Endothelial cell of hepatic sinusoid (primary cell): ENCODE results near the gene OTUD3.
"Not testable (repeated sequence)": the region's sequence is repeated elsewhere in the genome, so short reads cannot be mapped to it uniquely, and the experiment has no call there.

ENCODE experiments used
- in situ Hi-C: cut with HindIII; loops from 2 replicates; pipeline ENCODE4 v1.10.0; 2017; ENCODE audit warnings: low sequenced_read_pairs

OTUD3 gene, protein sequence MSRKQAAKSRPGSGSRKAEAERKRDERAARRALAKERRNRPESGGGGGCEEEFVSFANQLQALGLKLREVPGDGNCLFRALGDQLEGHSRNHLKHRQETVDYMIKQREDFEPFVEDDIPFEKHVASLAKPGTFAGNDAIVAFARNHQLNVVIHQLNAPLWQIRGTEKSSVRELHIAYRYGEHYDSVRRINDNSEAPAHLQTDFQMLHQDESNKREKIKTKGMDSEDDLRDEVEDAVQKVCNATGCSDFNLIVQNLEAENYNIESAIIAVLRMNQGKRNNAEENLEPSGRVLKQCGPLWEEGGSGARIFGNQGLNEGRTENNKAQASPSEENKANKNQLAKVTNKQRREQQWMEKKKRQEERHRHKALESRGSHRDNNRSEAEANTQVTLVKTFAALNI

DNA sequence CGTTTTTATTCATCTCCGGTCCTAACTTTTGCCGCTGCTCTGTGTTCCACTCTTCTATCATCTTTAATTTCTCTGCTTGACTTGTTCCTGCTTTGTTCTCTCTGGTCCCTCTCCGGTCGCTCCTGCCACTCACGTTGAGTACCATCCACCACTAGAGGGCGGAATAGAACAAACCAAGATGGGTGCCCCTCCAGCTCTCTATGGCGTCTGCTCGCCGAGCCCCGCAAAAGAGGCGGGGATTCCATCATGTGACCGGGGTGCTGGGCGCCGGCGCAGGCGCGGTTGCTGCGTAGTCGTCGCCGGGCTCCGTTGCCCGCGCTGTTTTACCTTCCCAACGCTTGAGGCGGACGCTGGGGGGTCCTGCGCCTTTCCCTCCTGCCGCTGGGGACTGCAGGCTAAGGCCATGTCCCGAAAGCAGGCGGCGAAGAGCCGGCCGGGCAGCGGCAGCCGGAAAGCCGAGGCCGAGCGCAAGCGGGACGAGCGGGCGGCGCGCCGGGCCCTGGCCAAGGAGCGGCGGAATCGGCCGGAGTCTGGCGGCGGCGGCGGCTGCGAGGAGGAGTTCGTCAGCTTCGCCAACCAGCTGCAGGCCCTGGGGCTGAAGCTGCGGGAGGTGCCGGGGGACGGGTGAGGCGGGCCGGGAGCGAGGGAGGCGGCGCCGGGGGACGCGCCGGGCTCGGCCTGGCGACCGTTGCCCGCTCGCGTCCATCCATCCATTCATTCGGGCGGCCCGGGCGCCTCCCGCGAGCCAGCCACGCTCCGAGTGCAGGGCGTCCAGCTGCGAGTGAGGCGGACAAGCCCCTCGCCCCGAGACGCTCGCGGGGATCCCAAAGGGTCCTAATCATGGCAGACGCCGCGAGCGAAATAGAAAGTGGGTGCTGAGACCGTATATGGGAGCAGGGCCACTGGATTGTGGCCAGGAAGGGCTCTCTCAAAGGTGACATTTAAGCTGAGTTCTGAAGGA, at the start of gene OTUD3:
Gene OTUD3 (plus strand): TSS at position 285 of the 961 bp plus-strand sequence. CDS start 119 bp downstream, at position 404.
- in situ Hi-C loops: no loop called here

GRCh38 chr1:19835578-19835977, 46.6 kb upstream of the OTUD3 start:
- in situ Hi-C loops: no loop called here

- in situ Hi-C loops: no loop called here
Observed at GRCh38 chr1:19837866-19838265, 44.3 kb upstream of the OTUD3 start.

DNA sequence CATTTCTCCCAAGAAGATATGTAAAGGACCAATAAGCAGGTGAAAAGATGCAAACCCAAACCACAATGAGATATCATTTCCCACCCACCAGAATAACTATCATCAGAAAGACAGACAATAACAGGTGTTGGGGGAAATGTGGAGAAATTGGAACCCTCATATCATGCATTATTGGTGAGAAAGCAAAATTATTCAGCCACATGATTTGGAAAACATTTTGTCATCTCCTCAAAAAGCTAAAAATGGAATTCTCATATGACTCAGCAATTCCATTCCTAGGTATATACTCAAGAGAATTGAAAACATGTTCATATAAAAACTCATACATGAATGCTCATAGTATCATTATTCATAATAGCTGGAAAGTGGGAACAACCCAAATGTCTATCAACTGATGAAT, 42.0 kb upstream of the OTUD3 start:
- in situ Hi-C loops: no loop called here

DNA sequence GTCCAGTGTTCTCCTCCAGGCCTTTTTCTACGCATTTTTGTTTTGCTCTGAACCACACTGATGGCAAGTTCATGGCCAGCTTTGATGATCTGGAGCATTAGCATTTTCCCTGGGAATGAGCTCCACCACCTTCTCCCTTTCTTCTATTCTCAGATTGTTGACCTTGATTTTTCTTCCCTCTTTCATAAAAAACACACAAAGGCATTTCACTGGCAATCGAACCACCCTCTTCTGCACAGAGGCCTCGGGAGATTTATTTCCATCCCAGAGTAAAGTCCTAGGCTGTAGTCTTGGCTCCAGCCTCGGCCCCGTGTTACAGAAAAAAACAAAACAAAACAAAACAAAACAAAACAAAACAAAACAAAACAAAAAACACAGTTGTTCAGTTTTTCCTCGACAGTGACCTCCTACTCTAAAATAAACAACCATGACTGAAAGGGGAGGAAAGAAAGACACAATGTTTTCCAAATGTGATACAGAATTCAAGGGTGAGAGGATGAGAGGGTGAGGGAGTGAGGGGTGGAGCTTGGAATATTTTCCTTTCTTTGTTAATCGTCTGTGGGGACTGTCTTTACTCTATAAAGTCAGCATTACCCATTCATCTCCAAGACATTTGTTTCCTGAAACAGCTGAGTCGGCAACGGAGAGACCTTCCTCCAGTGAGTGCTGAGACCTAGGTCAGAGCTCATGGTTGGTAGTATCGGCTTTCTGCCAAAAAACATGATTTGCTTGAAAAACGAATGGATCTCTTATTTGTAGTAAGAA, 37.3 kb upstream of the OTUD3 start:
- in situ Hi-C loops: no loop called here

GRCh38 chr1:19845555-19845954, 36.6 kb upstream of the OTUD3 start:
- in situ Hi-C loops: no loop called here

DNA sequence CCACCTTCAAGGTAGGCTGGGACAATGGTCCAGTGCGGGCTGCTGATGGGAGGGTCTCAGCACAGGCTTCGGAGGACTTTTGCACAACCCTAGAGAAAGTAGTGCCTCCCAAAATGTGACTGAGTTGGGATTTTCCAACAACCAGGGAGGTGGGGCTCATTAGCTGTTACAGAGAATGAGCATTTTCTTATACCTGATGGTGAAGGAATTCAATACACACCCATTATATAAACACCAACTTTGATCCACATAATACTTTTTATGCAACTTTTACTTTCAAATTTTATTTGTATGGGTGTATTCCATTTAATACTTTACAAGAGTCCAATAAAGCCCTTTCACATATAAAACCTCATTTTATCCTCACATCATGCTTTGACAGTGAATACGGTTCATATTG, 35.9 kb upstream of the OTUD3 start:
- in situ Hi-C loops: no loop called here

DNA sequence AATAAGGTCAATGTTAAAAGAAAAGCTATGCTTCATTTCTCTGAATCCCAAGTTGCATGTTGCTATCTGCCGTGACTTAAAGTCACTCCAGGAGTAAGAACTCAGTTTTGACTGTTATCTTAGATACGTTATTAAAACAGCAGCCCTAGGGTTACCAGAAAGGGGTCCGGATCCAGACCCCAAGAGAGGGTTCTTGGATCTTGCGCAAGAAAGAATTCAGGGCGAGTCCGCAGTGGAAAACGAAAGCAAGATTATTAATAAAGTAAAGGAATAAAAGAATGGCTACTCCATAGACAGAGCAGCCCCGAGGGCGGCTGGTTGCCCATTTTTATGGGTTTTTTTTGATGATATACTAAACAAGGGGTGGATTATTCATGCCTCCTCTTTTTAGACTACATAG, 34.9 kb upstream of the OTUD3 start:
- in situ Hi-C loops: not testable (repeated sequence)

DNA sequence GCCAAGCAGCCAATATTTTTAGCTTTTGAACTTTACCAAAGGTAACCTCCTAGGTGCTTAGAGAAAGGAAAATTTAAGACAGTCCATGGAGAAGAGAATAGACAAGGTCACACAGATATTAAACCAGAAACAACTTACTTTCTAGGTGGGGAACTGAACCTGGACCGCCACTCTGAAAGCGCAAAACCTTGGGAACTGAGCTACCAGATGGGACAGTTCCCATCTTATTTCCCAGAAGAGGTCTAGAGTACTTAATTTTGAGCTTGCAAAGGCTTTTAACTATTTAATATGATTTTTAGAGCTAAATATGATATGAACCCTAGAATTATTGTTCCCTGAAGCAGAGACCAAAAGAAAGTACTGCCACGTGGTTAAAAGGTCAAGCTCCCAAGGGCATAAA, 32.9 kb upstream of the OTUD3 start:
- in situ Hi-C loops: not testable (repeated sequence)

DNA sequence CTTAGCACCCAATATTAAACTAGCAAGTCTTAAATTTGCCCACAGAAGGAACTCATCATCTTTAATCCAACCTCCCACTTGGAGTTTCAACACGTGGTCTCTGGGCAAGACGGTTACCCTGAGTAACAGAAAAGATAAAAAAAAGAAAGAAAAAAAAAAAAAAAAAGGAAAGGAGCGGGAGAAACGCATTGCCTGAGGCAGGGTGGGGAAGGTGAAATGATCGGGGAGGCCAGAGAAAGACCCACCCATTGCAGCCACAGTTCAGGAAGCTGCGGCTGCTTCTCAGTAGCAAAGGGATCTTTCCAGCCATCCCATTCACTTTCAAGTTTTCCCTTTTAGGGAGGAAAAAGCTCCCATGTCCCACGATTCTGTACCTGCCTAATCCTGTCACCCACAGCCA, 32.0 kb upstream of the OTUD3 start:
- in situ Hi-C loops: loop anchor here (5.0 kb wide), 2 partner anchors 33 to 88 kb away; partner anchors contain the start of gene RNF186

- in situ Hi-C loops: loop anchor here (5.0 kb wide), 2 partner anchors 35 to 90 kb away; partner anchors contain the start of gene RNF186
Observed at GRCh38 chr1:19852036-19852435, 30.2 kb upstream of the OTUD3 start.

DNA sequence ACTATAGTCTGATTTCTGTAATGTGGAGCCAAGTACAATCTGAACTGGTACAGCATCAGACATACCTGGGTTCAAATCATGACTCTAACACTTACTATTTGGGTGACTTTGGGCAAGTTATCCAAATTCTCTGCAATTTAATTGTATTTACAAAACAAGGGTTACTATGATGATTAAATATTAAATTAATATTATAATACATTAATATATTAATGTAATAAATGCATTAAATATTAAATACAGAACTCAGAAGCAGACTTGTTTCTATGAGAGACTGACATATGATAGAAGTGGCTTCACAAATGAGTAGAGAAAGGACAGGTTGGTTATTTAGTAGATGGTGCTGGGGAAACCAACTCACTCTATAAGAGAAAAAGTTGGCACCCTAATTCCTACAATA, 27.3 kb upstream of the OTUD3 start:
- in situ Hi-C loops: loop anchor here (5.0 kb wide), 2 partner anchors 38 to 93 kb away; partner anchors contain the start of gene RNF186

GRCh38 chr1:19858893-19859292, 23.3 kb upstream of the OTUD3 start:
- in situ Hi-C loops: no loop called here

DNA sequence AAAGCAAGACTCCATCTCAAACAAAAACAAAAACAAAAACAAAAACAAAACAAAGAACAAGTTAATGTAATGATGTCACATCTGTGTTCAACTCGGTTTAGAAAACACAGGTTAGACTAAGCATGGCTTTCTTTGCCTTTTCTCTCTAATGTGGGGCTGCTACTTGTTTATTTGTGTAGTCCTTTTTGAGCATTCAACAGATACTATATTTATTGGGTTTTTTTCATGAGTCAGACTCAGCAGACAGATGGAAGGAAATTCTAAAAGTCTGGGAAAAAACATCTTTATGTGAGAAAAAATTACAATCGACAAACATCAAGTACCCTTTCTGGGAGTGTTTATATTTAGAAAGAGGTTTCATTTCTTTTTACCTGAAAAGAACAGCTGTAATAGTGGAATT, 22.3 kb upstream of the OTUD3 start:
- in situ Hi-C loops: no loop called here

DNA sequence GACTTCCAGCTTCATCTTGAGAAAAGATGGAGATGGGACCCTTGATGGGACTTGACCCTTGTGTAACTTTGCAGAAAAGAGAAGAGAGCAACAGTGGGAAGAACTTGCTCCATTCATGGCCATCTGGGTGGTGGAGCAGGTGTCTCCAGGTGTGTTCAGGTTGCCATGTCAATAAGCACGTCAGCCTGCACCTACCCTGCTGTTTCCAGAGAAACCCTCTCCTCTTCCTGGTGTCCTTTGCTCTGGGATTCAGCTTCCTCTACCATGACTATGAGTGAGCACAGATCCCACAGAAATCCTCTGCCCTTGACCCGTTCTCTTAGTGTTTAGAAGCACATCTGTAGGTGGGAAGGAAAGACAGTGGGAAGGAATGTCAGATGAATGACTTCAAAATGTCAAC, 21.8 kb upstream of the OTUD3 start:
- in situ Hi-C loops: no loop called here

DNA sequence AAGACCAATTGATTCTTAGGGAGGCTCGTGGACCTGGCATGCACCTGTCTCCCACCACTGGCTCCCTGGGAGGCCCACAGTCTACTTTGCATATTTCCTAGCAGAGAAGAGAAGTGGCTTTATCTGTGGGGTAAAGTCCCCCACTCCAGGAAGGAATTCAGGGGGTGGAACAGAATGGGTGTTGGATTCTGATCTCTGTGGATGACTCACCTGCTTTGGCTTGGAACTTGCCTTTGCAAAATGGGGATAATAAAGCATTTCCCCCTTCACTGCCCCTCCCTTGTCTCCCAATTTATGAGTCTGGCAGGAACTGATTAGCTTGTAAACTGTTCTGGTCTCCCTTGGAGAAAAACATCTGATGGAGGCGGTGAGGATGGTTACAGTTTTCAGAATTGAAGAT, 21.2 kb upstream of the OTUD3 start:
- in situ Hi-C loops: no loop called here

DNA sequence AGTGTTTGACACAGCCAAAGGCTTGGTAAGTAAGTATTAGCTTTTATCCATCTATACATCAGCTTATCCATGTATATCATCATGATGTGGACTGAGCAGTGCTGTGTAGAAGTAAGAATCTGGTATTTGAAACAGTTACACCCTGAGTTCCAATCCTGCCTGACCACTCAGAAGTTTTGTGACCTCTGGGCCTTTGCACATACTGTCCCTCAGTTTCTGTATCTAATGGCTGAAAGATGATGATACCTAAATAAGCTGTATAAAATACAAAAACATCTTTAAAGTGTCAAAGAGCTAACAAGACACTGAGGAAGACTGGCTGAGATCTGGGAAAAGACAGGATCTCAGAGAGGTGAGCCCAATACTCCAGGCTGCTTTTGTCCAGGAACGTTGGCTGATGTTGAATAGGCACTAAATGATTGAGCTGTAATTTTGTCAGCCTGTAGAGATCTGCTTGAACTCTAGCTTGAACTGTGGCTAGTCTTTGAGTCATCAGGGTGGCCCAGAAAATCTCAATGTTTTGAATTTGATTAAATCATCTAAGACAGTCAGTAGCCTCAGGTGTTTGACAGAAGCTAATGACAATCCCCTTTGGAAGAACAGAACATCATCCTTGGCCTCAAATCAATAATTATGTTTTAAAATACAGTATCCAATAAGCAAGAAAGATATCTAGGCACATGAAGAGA, 20.2 kb upstream of the OTUD3 start:
- in situ Hi-C loops: no loop called here

- in situ Hi-C loops: no loop called here
Observed at GRCh38 chr1:19862944-19863343, 19.3 kb upstream of the OTUD3 start.

DNA sequence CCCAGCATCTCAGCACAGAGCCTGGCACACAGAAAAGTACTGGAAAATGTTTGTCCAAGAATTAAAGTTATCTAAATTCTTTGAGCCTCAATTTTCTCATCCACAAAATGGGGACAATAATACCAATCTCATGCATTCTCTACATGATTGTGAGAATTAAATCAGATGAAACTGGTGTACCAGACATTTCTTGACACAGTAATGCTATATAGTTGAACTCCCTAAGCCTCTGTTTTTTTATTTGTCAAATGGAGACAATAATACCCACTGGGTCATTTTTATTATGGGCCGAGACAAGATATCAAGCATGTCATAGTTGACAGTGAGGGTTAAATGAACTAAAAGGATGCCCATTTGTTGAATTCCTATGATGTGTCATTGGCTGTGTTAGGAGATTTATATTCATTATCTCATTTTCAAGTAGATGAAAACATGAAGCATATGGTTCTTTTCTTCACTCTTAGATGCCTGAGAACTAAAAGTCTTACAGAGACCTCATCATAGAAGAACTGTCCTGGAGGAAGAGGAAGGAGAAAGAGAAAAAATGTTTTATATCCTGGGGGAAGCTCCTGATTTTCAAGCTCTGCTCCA, 17.5 kb upstream of the OTUD3 start:
- in situ Hi-C loops: no loop called here

- in situ Hi-C loops: no loop called here
Observed at GRCh38 chr1:19866029-19866428, 16.2 kb upstream of the OTUD3 start.
